ENCODE data around the gene SORBS2.
A peak's percentile ranks its signal among the peaks of the same experiment; 100 is the strongest.

GRCh38 chr4:185839194-185839712, 27.3 kb upstream of the SORBS2 start:
- no peak for TF ChIP-seq POLR2A (IDR thresholded peaks at IDR 0.05)
- TF ChIP-seq CTCF (IDR thresholded peaks at IDR 0.05): no peak
- peak in 1 of 2 donors; percentile 74 for TF ChIP-seq EP300 (IDR thresholded peaks at IDR 0.05)

All from tibial nerve (tissue), 4 donors.